MCF 10A (cell line): ENCODE data around the gene SLC35D2. TPM values are rescaled to one million over a fixed set of nuclear protein-coding genes. Genes with fewer than 3 reads are reported as not detected.

ENCODE experiments used
- BruUV-seq: library from RNA; stranded (reverse); fragments of 400-500 nt; replicated peaks from 2 replicates; lab custom pipeline; 2021; lab: Mats Ljungman, UMichigan
- CTCF ChIA-PET: fragments of 300-600 bp; sonication (Branson Sonifier 250); formaldehyde crosslinking; extraction: SDS; loops from one replicate; lab custom pipeline; 2021; ENCODE audit warnings: antibody characterized with exemption, inconsistent platforms; lab: Yijun Ruan, JAX
- POLR2A ChIA-PET: fragments of 300-600, 350-650 bp; sonication (Branson Sonifier 250); formaldehyde crosslinking; extraction: SDS; loops from one replicate; lab custom pipeline; 2020; ENCODE audit warnings: antibody characterized with exemption, inconsistent platforms; lab: Yijun Ruan, JAX
- DNase-seq: peaks from one replicate; pipeline ENCODE4 v3.0.0-alpha.2; 2018; ENCODE audit not compliant: unreplicated experiment
- H3K27ac Mint-ChIP-seq: one replicate; pipeline ENCODE4 v1.8.0; 2022; ENCODE audit warnings: mild to moderate bottlenecking, low read depth, mixed read lengths; ENCODE audit not compliant: unreplicated experiment
- H3K27me3 Mint-ChIP-seq: one replicate; pipeline ENCODE4 v1.8.0; 2022; ENCODE audit warnings: mixed read lengths; ENCODE audit not compliant: insufficient read depth, unreplicated experiment
- H3K36me3 Mint-ChIP-seq: one replicate; pipeline ENCODE4 v1.8.0; 2022; ENCODE audit warnings: mild to moderate bottlenecking, moderate library complexity, mixed read lengths; ENCODE audit not compliant: insufficient read depth, unreplicated experiment
- H3K4me1 Mint-ChIP-seq: one replicate; pipeline ENCODE4 v1.8.0; 2022; ENCODE audit warnings: mixed read lengths; ENCODE audit not compliant: insufficient read depth, unreplicated experiment
- H3K4me3 Mint-ChIP-seq: one replicate; pipeline ENCODE4 v1.8.0; 2022; ENCODE audit warnings: mild to moderate bottlenecking, moderate library complexity, mixed read lengths; ENCODE audit not compliant: unreplicated experiment
- H3K9me3 Mint-ChIP-seq: one replicate; pipeline ENCODE4 v1.8.0; 2022; ENCODE audit warnings: mixed read lengths; ENCODE audit not compliant: unreplicated experiment
- CTCF ChIP-seq: fragments of 200-600 bp; IDR thresholded peaks from one replicate; pipeline ENCODE4 v1.8.0; 2022; ENCODE audit warnings: antibody characterized with exemption, mild to moderate bottlenecking; ENCODE audit not compliant: unreplicated experiment
- intact Hi-C: fragments of 100-400 bp; cut with micrococcal nuclease; formaldehyde crosslinking; loops from 2 replicates; pipeline ENCODE4 v1.14.1; 2022
- total RNA-seq: library from RNA; stranded (reverse); gene quantifications from 2 replicates; pipeline ENCODE4 v1.2.3, GENCODE V29; 2022

Gene SLC35D2
- total RNA-seq, 1 experiment from 2014 or later, result 20.8 TPM

- POLR2A ChIA-PET, result interaction anchor here (0.6 to 3.4 kb wide), 10 partner anchors 9 to 1211 kb away, joined by 3 to 11 read pairs (median 4); no protein-coding TSS in a partner anchor
- Mint-ChIP-seq H3K4me1 (peaks cover 29% of the 10 kb centered on the region), H3K4me3 (no peak overlapping the region), H3K36me3 (peaks cover 11% of the 10 kb centered on the region), H3K27ac (no peak overlapping the region), H3K9me3 (no peaks in the 10 kb centered on the region), H3K27me3 (no peaks in the 10 kb centered on the region)
- no TSS peak for BruUV-seq
- no peak for TF ChIP-seq CTCF
- peak; percentile 49 for DNase-seq
- intact Hi-C loops, result loop anchor here (2.0 to 5.0 kb wide), 2 partner anchors 35 to 71 kb away; partner anchors contain the start of gene ZNF367
- CTCF ChIA-PET, result interaction anchor here (0.6 to 1.6 kb wide), 2 partner anchors 52 to 54 kb away, joined by 3 to 5 read pairs; no protein-coding TSS in a partner anchor
Observed at GRCh38 chr9:96382175-96382574, 1.3 kb downstream of the SLC35D2 start.

GRCh38 chr9:96381696-96382095, 1.8 kb downstream of the SLC35D2 start:
- H3K9me3 Mint-ChIP-seq, result no peaks in the 10 kb centered on the region
- peaks cover 34% of the 10 kb centered on the region for H3K4me1 Mint-ChIP-seq
- intact Hi-C loops, result loop anchor here (2.0 to 5.0 kb wide), 2 partner anchors 36 to 71 kb away; partner anchors contain the start of gene ZNF367
- H3K27me3 Mint-ChIP-seq, result no peaks in the 10 kb centered on the region
- CTCF ChIA-PET, result interaction anchor here (1.6 kb wide), 1 partner anchor 53 kb away, joined by 5 read pairs; no protein-coding TSS in a partner anchor
- H3K36me3 Mint-ChIP-seq, result peaks cover 11% of the 10 kb centered on the region
- H3K27ac Mint-ChIP-seq, result no peak overlapping the region
- H3K4me3 Mint-ChIP-seq, result no peak overlapping the region
- no peak for DNase-seq
- no TSS peak for BruUV-seq
- POLR2A ChIA-PET, result interaction anchor here (0.6 to 2.1 kb wide), 5 partner anchors 10 to 1210 kb away, joined by 3 to 8 read pairs (median 4); no protein-coding TSS in a partner anchor
- no peak for TF ChIP-seq CTCF

DNA sequence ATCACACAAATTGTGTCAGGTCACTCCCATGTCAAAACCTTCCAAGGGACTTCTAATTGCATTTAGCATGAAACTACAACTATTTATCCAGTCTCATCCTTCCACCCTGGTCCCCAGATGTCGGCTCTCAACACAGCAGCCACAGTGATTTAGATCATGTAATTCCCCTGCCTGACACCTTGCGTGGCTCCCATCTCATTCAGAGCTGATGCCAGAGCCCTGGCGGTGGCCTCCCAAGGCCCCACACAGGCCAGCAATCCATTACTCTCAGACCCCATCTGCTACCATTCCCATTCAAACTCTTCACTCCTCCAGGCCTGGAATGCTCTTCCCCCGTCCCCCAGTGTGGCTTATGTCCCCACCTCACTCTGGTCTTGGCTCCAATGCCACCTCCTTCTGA, 2.4 kb downstream of the SLC35D2 start:
- Mint-ChIP-seq H3K36me3 (peaks cover 11% of the 10 kb centered on the region), H3K4me1 (peaks cover 34% of the 10 kb centered on the region), H3K27me3 (no peaks in the 10 kb centered on the region), H3K9me3 (no peaks in the 10 kb centered on the region), H3K4me3 (no peak overlapping the region), H3K27ac (no peak overlapping the region)
- ChIA-PET POLR2A (interaction anchor here (0.6 to 2.1 kb wide), 2 partner anchors 10 to 26 kb away, joined by 3 to 8 read pairs; no protein-coding TSS in a partner anchor), CTCF (no interaction called here)
- no peak for DNase-seq
- no TSS peak for BruUV-seq
- intact Hi-C loops, result loop anchor here (5.0 kb wide), 1 partner anchor 36 kb away; the partner anchor contains the start of gene ZNF367
- TF ChIP-seq CTCF, result no peak

GRCh38 chr9:96379461-96379860, 4.0 kb downstream of the SLC35D2 start:
- no TSS peak for BruUV-seq
- no peak for TF ChIP-seq CTCF
- no peak for DNase-seq
- Mint-ChIP-seq H3K9me3 (no peaks in the 10 kb centered on the region), H3K36me3 (peaks cover 11% of the 10 kb centered on the region), H3K27ac (peak overlapping the region; percentile 70), H3K4me1 (peaks cover 34% of the 10 kb centered on the region), H3K4me3 (no peak overlapping the region), H3K27me3 (no peaks in the 10 kb centered on the region)
- ChIA-PET CTCF (interaction anchor here (0.5 to 1.3 kb wide), 5 partner anchors 8 to 70 kb away, joined by 3 to 4 read pairs (median 4); no protein-coding TSS in a partner anchor), POLR2A (no interaction called here)
- intact Hi-C loops, result no loop called here
